ENCODE data around the gene CA10. TPM values are rescaled to one million over a fixed set of nuclear protein-coding genes. Genes with fewer than 3 reads are reported as not detected.

CA10 gene
- total and polyA plus RNA-seq, 2 donors (not counting 3 experiments of a cell fraction or from before 2014, with no cell fraction given), result not detected

DNA sequence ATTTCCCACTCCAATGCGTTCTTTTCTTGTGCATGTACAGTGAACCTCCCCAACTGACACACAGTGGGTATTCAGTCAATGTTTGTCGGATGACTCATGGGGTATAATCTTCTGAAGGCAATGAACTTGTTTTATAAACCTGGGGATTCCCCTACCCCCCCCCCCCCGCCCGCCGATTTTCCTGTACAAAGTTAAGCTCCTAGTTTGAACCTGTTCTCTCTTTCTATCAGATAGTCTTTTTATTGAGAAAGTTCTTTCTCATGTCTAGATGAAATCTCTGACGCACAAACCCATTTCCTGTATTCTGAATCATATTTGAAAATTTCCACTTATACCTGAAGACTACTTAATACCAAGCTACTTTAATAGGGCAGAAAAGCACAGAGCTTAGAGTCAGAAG lies 338.3 kb downstream of the CA10 start:
- DNase-seq (ENCODE audit: low read depth, low spot score) (no peak), FAIRE-seq (no peak)
- H3K36me3 ChIP-seq (ENCODE audit: control insufficient read depth in 2 of 2, extremely low read depth in 1 of 2, insufficient read depth in 2 of 2, low read length in 2 of 2), result no peaks in the 10 kb centered on the region
- ChIA-PET POLR2A (interaction anchor here (0.7 kb wide), 1 partner anchor 522 kb away, joined by 6 read pairs; no protein-coding TSS in a partner anchor), CTCF (no interaction called here)
- no peak overlapping the region for H3K9ac ChIP-seq (replicated peaks; ENCODE audit: extremely low read depth, insufficient read depth, low read length)
- H3K79me2 ChIP-seq (ENCODE audit: control insufficient read depth, insufficient read depth, low read length), result no peaks in the 10 kb centered on the region
- H3K4me1 ChIP-seq (ENCODE audit: control insufficient read depth, extremely low read depth, insufficient read depth, low read length), result no peaks in the 10 kb centered on the region
- H2AFZ ChIP-seq (ENCODE audit: low read depth, low read length), result no peak overlapping the region
- intact Hi-C loops (cut with micrococcal nuclease), result no loop called here
- H4K20me1 ChIP-seq (replicated peaks; ENCODE audit: control insufficient read depth, extremely low read depth, insufficient read depth, low read length), result no peaks in the 10 kb centered on the region
- no peaks in the 10 kb centered on the region for H3K9me1 ChIP-seq (replicated peaks; ENCODE audit: control insufficient read depth, extremely low read depth, insufficient read depth, low read length)
- dilution Hi-C loops (cut with MboI; ENCODE audit: extremely low pct_ligation_motif_present, low sequenced_read_pairs), result no loop called here
- TF ChIP-seq EZH2 (IDR thresholded peaks at IDR 0.05; ENCODE audit: borderline replicate concordance, low read depth, low read length, severe bottlenecking) (no peak), POLR2A (IDR thresholded peaks at IDR 0.05; ENCODE audit: low read depth, low read length) (no peak), JUN (IDR thresholded peaks at IDR 0.05; ENCODE audit: borderline replicate concordance, insufficient read depth, insufficient read length, low read depth) (no peak), GATA2 (IDR thresholded peaks at IDR 0.05; ENCODE audit: insufficient read depth, insufficient read length, low read depth, low read length) (no peak), POLR2AphosphoS5 (IDR thresholded peaks at IDR 0.05; ENCODE audit: insufficient read depth, low read depth, low read length) (no peak), MYC (IDR thresholded peaks at IDR 0.05; ENCODE audit: low read depth, low read length) (no peak), FOS (IDR thresholded peaks at IDR 0.05; ENCODE audit: borderline replicate concordance, insufficient read depth, low read length) (no peak)
- TF ChIP-seq, protein P1, sequence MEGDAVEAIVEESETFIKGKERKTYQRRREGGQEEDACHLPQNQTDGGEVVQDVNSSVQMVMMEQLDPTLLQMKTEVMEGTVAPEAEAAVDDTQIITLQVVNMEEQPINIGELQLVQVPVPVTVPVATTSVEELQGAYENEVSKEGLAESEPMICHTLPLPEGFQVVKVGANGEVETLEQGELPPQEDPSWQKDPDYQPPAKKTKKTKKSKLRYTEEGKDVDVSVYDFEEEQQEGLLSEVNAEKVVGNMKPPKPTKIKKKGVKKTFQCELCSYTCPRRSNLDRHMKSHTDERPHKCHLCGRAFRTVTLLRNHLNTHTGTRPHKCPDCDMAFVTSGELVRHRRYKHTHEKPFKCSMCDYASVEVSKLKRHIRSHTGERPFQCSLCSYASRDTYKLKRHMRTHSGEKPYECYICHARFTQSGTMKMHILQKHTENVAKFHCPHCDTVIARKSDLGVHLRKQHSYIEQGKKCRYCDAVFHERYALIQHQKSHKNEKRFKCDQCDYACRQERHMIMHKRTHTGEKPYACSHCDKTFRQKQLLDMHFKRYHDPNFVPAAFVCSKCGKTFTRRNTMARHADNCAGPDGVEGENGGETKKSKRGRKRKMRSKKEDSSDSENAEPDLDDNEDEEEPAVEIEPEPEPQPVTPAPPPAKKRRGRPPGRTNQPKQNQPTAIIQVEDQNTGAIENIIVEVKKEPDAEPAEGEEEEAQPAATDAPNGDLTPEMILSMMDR (IDR thresholded peaks at IDR 0.05; ENCODE audit: extremely low read depth in 1 of 2, insufficient read depth in 1 of 2, low read depth in 1 of 2, low read length in 2 of 2), result no peak
- TF ChIP-seq, protein P2, sequence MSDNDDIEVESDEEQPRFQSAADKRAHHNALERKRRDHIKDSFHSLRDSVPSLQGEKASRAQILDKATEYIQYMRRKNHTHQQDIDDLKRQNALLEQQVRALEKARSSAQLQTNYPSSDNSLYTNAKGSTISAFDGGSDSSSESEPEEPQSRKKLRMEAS (IDR thresholded peaks at IDR 0.05; ENCODE audit: insufficient read depth, insufficient read length), result no peak
- no peak overlapping the region for H3K4me2 ChIP-seq (ENCODE audit: insufficient read depth, low read length)
- no peaks in the 10 kb centered on the region for H3K27me3 ChIP-seq (ENCODE audit: control insufficient read depth in 2 of 2, insufficient read depth in 2 of 2, low read length in 2 of 2)
- BruUV-seq (replicated peaks), result no TSS peak
- no peak overlapping the region for H3K4me3 ChIP-seq (replicated peaks in 1 of 3; ENCODE audit: insufficient read depth in 1 of 3, low read depth in 1 of 3, low read length in 3 of 3)
- H3K9me3 ChIP-seq (replicated peaks; ENCODE audit: control insufficient read depth, insufficient read depth, low read length), result peaks cover 3% of the 10 kb centered on the region
- H3K27ac ChIP-seq (ENCODE audit: insufficient read depth, low read depth, low read length), result no peak overlapping the region
